K562 (cell line): ENCODE measurements around the gene SCP2. TPM values are rescaled to one million over a fixed set of nuclear protein-coding genes. Genes with fewer than 3 reads are reported as not detected.

ENCODE experiments used
- ATAC-seq: fragments of 200-7000 bp; cut with Tn5 transposase; 3 replicates; pipeline ENCODE4 v1.9.1; 2020; ENCODE audit warnings: moderate library complexity
- BruUV-seq: library from RNA; stranded (reverse); fragments of 400-500 nt; replicated peaks from 2 replicates; lab custom pipeline; 2021; lab: Mats Ljungman, UMichigan
- CTCF ChIA-PET: fragments of 300-600 bp; formaldehyde crosslinking; extraction: SDS; loops from one replicate; lab custom pipeline; 2021; ENCODE audit warnings: low intra/inter-chr PET ratio; lab: Yijun Ruan, JAX
- POLR2A ChIA-PET: fragments of 300-600, 350-650 bp; sonication (Branson Sonifier 250); formaldehyde crosslinking; extraction: SDS; loops from one replicate; lab custom pipeline; 2021; ENCODE audit warnings: antibody characterized with exemption, inconsistent platforms; lab: Yijun Ruan, JAX
- DNase-seq, 4 experiments: peaks; one replicate each; pipeline versions ENCODE4 v3.0.0 to v3.0.0-alpha.2; 2011 to 2018; ENCODE audit warnings: low spot score in 3 of 4, mixed read lengths in 3 of 4; ENCODE audit errors: extremely low read depth in 1 of 4
- FAIRE-seq: peaks from 2 replicates; lab custom pipeline; 2011; peaks lifted over from hg19 to GRCh38; lab: Jason Lieb, UNC
- H2AFZ ChIP-seq: 2 replicates; pipeline ENCODE4 v1.6.0; 2011; ENCODE audit warnings: low read depth, low read length, control low read depth, inconsistent platforms
- H3K27ac ChIP-seq: fragments of 200-600 bp; 3 replicates; pipeline ENCODE4 v1.8.0; 2011; ENCODE audit warnings: low read depth, mild to moderate bottlenecking, control low read depth, inconsistent platforms, low read length, moderate library complexity, mixed read lengths; ENCODE audit errors: extremely low read depth
- H3K27me3 ChIP-seq, 2 experiments: fragments of 300-600 bp in 1 of 2; 2 replicates in 1 of 2; 3 replicates in 1 of 2; pipeline versions ENCODE4 v1.6.0 to v1.8.0; 2011; ENCODE audit warnings: inconsistent platforms in 2 of 2, low read length in 2 of 2, mild to moderate bottlenecking in 1 of 2, mixed read lengths in 1 of 2, moderate library complexity in 1 of 2; ENCODE audit not compliant: control insufficient read depth in 2 of 2, insufficient read depth in 2 of 2
- H3K36me3 ChIP-seq: fragments of 300-600 bp; 3 replicates; pipeline ENCODE4 v1.8.0; 2011; ENCODE audit warnings: mild to moderate bottlenecking, low read length, inconsistent platforms; ENCODE audit not compliant: control insufficient read depth, insufficient read depth
- H3K4me1 ChIP-seq, 2 experiments: fragments of 200-600 bp in 1 of 2; replicated peaks in 1 of 2; 2 replicates in 1 of 2; 3 replicates in 1 of 2; pipeline versions ENCODE4 v1.5.1 to v1.8.0; 2011; ENCODE audit warnings: inconsistent platforms in 2 of 2, low read length in 2 of 2, mild to moderate bottlenecking in 1 of 2, mixed read lengths in 1 of 2, moderate library complexity in 1 of 2; ENCODE audit not compliant: control insufficient read depth in 2 of 2, insufficient read depth in 2 of 2
- H3K4me2 ChIP-seq: 2 replicates; pipeline ENCODE4 v1.6.1; 2011; ENCODE audit warnings: low read length, control low read depth, inconsistent platforms, mixed read lengths; ENCODE audit not compliant: insufficient read depth
- H3K4me3 ChIP-seq: fragments of 200-600 bp; sonication (generic), shearing (Covaris generic); 2 replicates; pipeline ENCODE4 v1.5.1; 2016; ENCODE audit warnings: control low read depth, inconsistent platforms
- H3K79me2 ChIP-seq: fragments of 200-600 bp; 3 replicates; pipeline ENCODE4 v1.8.0; 2011; ENCODE audit warnings: low read length, inconsistent platforms; ENCODE audit not compliant: control insufficient read depth, insufficient read depth
- H3K9ac ChIP-seq, 2 experiments: 2 replicates each; pipeline versions ENCODE4 v1.6.0 to v1.6.1; 2011; ENCODE audit warnings: low read depth in 2 of 2, low read length in 2 of 2, control low read depth in 1 of 2, inconsistent platforms in 1 of 2, mild to moderate bottlenecking in 1 of 2, mixed read lengths in 1 of 2; ENCODE audit not compliant: insufficient read depth in 1 of 2
- H3K9me1 ChIP-seq: one replicate; pipeline ENCODE4 v1.6.0; 2011; ENCODE audit warnings: inconsistent platforms, mild to moderate bottlenecking, low read length, moderate library complexity; ENCODE audit not compliant: control insufficient read depth, insufficient read depth
- H3K9me3 ChIP-seq: replicated peaks from 2 replicates; pipeline ENCODE4 v1.5.1; 2011; ENCODE audit warnings: low read depth, low read length, inconsistent platforms; ENCODE audit not compliant: control insufficient read depth, insufficient read depth
- H4K20me1 ChIP-seq: replicated peaks from 2 replicates; pipeline ENCODE4 v1.6.1; 2011; ENCODE audit warnings: low read length, inconsistent platforms, mixed read lengths; ENCODE audit not compliant: control insufficient read depth, insufficient read depth
- ILF3 ChIP-seq: fragments of 450-650 bp; IDR thresholded peaks from 2 replicates; pipeline ENCODE4 v1.6.1; 2018; ENCODE audit warnings: antibody characterized with exemption, mild to moderate bottlenecking, moderate library complexity, borderline replicate concordance
- PRPF4 ChIP-seq: fragments of 200-400 bp; formaldehyde crosslinking; IDR thresholded peaks from one replicate; pipeline ENCODE4 v1.6.1; 2017; ENCODE audit warnings: low read length, low read depth, mild to moderate bottlenecking; ENCODE audit not compliant: insufficient read depth, poor library complexity, severe bottlenecking
- ZNF785 ChIP-seq: fragments of 250-450 bp; sonication (Bioruptor Pico); IDR thresholded peaks from 2 replicates; pipeline ENCODE4 v1.4.0; 2020; ENCODE audit warnings: mild to moderate bottlenecking
- WGBS: fragments of 100-300 bp; shearing (Covaris generic); methylation state at CpG from one replicate; pipeline ENCODE4 v1.1.6; 2016; ENCODE audit warnings: low coverage, mixed read lengths; ENCODE audit not compliant: insufficient coverage; ENCODE audit errors: missing lambda C conversion rate; 5-methylcytosine and 5-hydroxymethylcytosine counted together
- in situ Hi-C: fragments of 300-500 bp; cut with MboI; formaldehyde crosslinking; loops from 4 replicates; pipeline ENCODE4 v1.15.0; 2018; ENCODE audit warnings: inconsistent platforms, mixed read lengths
- intact Hi-C: fragments of 100-400 bp; cut with micrococcal nuclease; formaldehyde crosslinking; loops from 2 replicates; pipeline ENCODE4 v1.14.2; 2022
- polyA plus RNA-seq, 8 experiments: library from polyadenylated mRNA; depleted of rRNA in 4 of 8; stranded (reverse) in 5 of 8; unstranded in 3 of 8; fragments of >200 nt; fragmentation: Nextera tagmentation in 2 of 8; fragmentation: Illumina TruSeq in 1 of 8; extraction: Ambion mirVana in 2 of 8; extraction: Trizol in 1 of 8; gene quantifications; 2 replicates each; pipeline versions ENCODE4 v1.2.1 to v1.2.3, GENCODE V29; 2011 to 2014; ENCODE audit warnings: inconsistent platforms in 1 of 8, missing spikeins in 1 of 8
- total RNA-seq, 7 experiments: library from RNA; depleted of rRNA in 6 of 7; stranded (reverse); fragments of >200 nt in 6 of 7; fragmentation: Illumina TruSeq in 2 of 7; extraction: Trizol in 2 of 7; gene quantifications; 2 replicates each; pipeline versions ENCODE4 v1.2.1 to v1.2.3, GENCODE V29; 2011 to 2021; ENCODE audit warnings: low replicate concordance in 1 of 7
- TF ChIP-seq, protein P1 (sequence below): fragments of 450-650 bp; formaldehyde crosslinking; IDR thresholded peaks from 2 replicates; pipeline ENCODE4 v1.4.0; 2020; ENCODE audit warnings: mild to moderate bottlenecking, moderate library complexity

SCP2 gene
- total and polyA plus RNA-seq, 9 of the 15 experiments (the other 6 are each of a cell fraction or from before 2014, with no cell fraction given): 63.8 to 258 (median 106) TPM

- in situ Hi-C loops (no loop called here), intact Hi-C loops (no loop called here)
- Histone ChIP-seq H3K9me1 (no peaks in the 10 kb centered on the region), H4K20me1 (no peaks in the 10 kb centered on the region), H3K27ac (no peak overlapping the region), H3K4me1 (peaks cover 0 to 41% of the 10 kb centered on the region in 2 experiments; a peak in 3 of 5 replicates), H3K36me3 (no peaks in the 10 kb centered on the region; the same call in 2 of the 3 replicates), H3K79me2 (no peaks in the 10 kb centered on the region), H3K9ac (peak overlapping the region in 1 of 2 experiments; percentile 33; a peak in 1 of 4 replicates), H2AFZ (no peak overlapping the region), H3K4me2 (no peak overlapping the region), H3K27me3 (peaks cover 29 to 52% of the 10 kb centered on the region in 2 experiments), H3K9me3 (peaks cover 36% of the 10 kb centered on the region), H3K4me3 (no peak overlapping the region)
- no TSS peak for BruUV-seq
- 21% methylated on average over 20 of the region's 20 CpGs for WGBS
- ChIA-PET POLR2A (interaction anchor here (1.0 to 1.2 kb wide), 2 partner anchors 14 to 18 kb away, joined by 3 read pairs; no protein-coding TSS in a partner anchor), CTCF (no interaction called here)
- ATAC-seq: no peak
- FAIRE-seq: no peak
- TF ChIP-seq ILF3: no peak
- TF ChIP-seq PRPF4: no peak
- no peak for TF ChIP-seq ZNF785
- TF ChIP-seq, protein P1, sequence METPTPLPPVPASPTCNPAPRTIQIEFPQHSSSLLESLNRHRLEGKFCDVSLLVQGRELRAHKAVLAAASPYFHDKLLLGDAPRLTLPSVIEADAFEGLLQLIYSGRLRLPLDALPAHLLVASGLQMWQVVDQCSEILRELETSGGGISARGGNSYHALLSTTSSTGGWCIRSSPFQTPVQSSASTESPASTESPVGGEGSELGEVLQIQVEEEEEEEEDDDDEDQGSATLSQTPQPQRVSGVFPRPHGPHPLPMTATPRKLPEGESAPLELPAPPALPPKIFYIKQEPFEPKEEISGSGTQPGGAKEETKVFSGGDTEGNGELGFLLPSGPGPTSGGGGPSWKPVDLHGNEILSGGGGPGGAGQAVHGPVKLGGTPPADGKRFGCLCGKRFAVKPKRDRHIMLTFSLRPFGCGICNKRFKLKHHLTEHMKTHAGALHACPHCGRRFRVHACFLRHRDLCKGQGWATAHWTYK (CRISPR knock-in tag): no peak
- DNase-seq: no peak
Measured at GRCh38 chr1:53093778-53094532, 166.9 kb downstream of the SCP2 start.
